Measurements from ENCODE around the gene KRT40.

Gene KRT40

DNA sequence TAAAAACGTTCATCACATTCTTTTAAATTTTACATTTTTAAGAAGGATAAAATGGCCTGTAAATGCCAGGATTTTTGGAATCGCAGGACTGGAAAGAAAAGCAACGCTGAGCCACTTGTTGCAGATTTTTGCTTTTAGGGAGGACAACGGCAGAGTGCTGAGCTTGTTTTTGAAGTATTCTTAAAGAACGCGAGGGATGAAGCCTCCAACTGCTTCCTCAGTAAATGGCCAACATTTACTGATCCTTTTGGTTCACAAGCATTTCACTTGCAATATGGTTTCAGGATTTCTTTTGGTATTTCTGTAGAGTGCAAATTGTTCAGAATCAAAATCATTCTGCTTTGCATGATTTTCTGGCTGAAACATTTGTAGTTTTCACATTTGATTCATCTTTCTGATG is 43.9 kb downstream of the KRT40 start:
- DNase-seq (ENCODE audit: low read depth in 1 of 2, low spot score in 1 of 2), result no peak
- TF ChIP-seq, protein P1, sequence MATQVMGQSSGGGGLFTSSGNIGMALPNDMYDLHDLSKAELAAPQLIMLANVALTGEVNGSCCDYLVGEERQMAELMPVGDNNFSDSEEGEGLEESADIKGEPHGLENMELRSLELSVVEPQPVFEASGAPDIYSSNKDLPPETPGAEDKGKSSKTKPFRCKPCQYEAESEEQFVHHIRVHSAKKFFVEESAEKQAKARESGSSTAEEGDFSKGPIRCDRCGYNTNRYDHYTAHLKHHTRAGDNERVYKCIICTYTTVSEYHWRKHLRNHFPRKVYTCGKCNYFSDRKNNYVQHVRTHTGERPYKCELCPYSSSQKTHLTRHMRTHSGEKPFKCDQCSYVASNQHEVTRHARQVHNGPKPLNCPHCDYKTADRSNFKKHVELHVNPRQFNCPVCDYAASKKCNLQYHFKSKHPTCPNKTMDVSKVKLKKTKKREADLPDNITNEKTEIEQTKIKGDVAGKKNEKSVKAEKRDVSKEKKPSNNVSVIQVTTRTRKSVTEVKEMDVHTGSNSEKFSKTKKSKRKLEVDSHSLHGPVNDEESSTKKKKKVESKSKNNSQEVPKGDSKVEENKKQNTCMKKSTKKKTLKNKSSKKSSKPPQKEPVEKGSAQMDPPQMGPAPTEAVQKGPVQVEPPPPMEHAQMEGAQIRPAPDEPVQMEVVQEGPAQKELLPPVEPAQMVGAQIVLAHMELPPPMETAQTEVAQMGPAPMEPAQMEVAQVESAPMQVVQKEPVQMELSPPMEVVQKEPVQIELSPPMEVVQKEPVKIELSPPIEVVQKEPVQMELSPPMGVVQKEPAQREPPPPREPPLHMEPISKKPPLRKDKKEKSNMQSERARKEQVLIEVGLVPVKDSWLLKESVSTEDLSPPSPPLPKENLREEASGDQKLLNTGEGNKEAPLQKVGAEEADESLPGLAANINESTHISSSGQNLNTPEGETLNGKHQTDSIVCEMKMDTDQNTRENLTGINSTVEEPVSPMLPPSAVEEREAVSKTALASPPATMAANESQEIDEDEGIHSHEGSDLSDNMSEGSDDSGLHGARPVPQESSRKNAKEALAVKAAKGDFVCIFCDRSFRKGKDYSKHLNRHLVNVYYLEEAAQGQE (IDR thresholded peaks at IDR 0.05; ENCODE audit: insufficient replicate concordance, low read depth), result no peak
- TF ChIP-seq POLR2AphosphoS5 (IDR thresholded peaks at IDR 0.05; ENCODE audit: low read depth) (no peak), GABPA (IDR thresholded peaks at IDR 0.05; ENCODE audit: low read depth) (no peak), CTCF (IDR thresholded peaks at IDR 0.05; ENCODE audit: insufficient read depth, low read length) (no peak), SPI1 (IDR thresholded peaks at IDR 0.05; ENCODE audit: borderline replicate concordance, low read depth) (no peak)

GRCh38 chr17:40938981-40939380 is 45.1 kb downstream of the KRT40 start:
- no peak for DNase-seq (ENCODE audit: low read depth in 1 of 2, low spot score in 1 of 2)
- TF ChIP-seq POLR2AphosphoS5 (IDR thresholded peaks at IDR 0.05; ENCODE audit: low read depth) (no peak), CTCF (IDR thresholded peaks at IDR 0.05; ENCODE audit: insufficient read depth, low read length) (no peak), GABPA (IDR thresholded peaks at IDR 0.05; ENCODE audit: low read depth) (no peak), SPI1 (IDR thresholded peaks at IDR 0.05; ENCODE audit: borderline replicate concordance, low read depth) (no peak)
- TF ChIP-seq, protein P1 (IDR thresholded peaks at IDR 0.05; ENCODE audit: insufficient replicate concordance, low read depth), result no peak
- Histone ChIP-seq H3K4me3 (replicated peaks; ENCODE audit: insufficient read depth, low read length) (no peak overlapping the region), H3K27ac (replicated peaks) (no peak overlapping the region), H3K27me3 (ENCODE audit: insufficient read depth, poor library complexity, severe bottlenecking) (no peaks in the 10 kb centered on the region)

More for the DNA sequence above, 43.9 kb downstream of the KRT40 start:
- Histone ChIP-seq H3K4me3 (replicated peaks; ENCODE audit: insufficient read depth, low read length) (no peak overlapping the region), H3K27me3 (ENCODE audit: insufficient read depth, poor library complexity, severe bottlenecking) (no peaks in the 10 kb centered on the region), H3K27ac (replicated peaks) (no peak overlapping the region)

DNA sequence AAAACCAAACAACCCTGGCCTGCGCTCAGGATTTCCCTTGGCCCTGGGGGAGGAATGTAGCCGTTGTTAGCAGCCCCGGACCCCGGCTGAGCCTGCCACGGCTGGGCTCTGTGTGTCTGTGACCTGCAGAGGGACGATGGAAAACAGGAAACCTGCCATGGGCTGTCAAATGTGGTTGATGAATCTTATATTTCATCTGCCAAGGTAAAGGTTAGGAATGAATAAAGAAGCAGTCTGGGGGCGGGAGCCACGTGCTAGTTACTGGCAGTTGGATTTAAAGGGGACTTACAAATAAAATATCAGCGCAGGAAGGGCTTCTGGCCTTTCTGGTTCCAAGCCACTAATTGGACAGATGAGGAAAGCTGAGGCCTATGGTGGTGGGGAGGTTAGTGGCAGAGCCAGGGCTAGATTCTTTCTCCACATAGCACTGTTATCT is 46.7 kb downstream of the KRT40 start, which contains the start of gene KRT23:
KRT23 (minus strand) TSS at position 263 of the 436 bp plus-strand sequence. CDS start 1,043 bp downstream, outside the sequence.
- no peak within 1 kb of the TSS for H3K4me3 ChIP-seq (replicated peaks; ENCODE audit: insufficient read depth, low read length)
- no peak for DNase-seq (ENCODE audit: low read depth in 1 of 2, low spot score in 1 of 2)
- no peak within 1 kb of the TSS for H3K27ac ChIP-seq (replicated peaks)
- no peaks in the 10 kb centered on the region for H3K27me3 ChIP-seq (ENCODE audit: insufficient read depth, poor library complexity, severe bottlenecking)
- TF ChIP-seq, protein P1 (IDR thresholded peaks at IDR 0.05; ENCODE audit: insufficient replicate concordance, low read depth), result no peak
- TF ChIP-seq SPI1 (IDR thresholded peaks at IDR 0.05; ENCODE audit: borderline replicate concordance, low read depth) (no peak), CTCF (IDR thresholded peaks at IDR 0.05; ENCODE audit: insufficient read depth, low read length) (no peak), GABPA (IDR thresholded peaks at IDR 0.05; ENCODE audit: low read depth) (no peak), POLR2AphosphoS5 (IDR thresholded peaks at IDR 0.05; ENCODE audit: low read depth) (no peak)

Measured in HL-60 (cell line).